GM21447 (cell line): Measurements from ENCODE around the gene DUSP16.

Experiments
- ATAC-seq: cut with Tn5 transposase; IDR thresholded peaks from one replicate; pipeline ENCODE4 v1.9.1; 2021; ENCODE audit not compliant: unreplicated experiment

DUSP16 gene

DNA sequence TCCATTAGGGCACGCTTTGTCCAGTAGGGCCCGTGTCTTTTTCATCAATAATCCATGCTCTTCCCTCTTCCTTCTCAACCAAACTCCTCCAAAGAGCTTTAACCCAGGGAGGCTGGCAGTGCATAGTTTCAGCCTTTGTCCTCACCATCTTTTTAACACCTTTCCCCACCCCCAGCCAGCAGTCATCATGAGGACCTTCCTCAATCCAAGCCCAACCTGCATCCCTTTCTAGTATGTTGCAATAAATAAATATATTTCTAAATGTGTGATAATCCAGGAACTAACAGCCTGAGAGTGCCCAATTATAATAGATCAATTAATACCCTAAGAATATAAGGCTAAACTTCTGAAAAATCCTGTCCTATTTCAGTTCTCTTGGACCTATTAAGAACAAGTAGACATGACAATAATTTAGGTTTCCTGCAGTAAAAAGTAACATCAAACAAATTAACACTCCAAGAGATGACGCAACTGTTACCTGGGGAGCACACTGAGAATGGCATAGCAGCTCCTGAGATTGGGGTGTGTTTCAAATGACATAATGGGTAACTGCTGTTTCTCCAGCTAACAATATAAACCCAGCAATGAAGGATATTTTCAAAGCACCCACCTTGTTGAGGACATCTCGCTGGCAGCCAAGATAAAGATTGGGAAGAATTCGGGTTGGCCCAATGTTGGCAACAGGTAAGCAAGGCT is 62.6 kb downstream of the DUSP16 start:
- no peak for ATAC-seq

- no peak for ATAC-seq
Observed at GRCh38 chr12:12498210-12498609, 64.5 kb downstream of the DUSP16 start.

GRCh38 chr12:12495536-12495935 is 67.1 kb downstream of the DUSP16 start:
- ATAC-seq = no peak

- ATAC-seq = no peak
Observed at GRCh38 chr12:12492547-12492946, 70.1 kb downstream of the DUSP16 start.

- ATAC-seq = no peak
Observed at GRCh38 chr12:12491606-12492005, 71.1 kb downstream of the DUSP16 start.

- no peak for ATAC-seq
Observed at GRCh38 chr12:12488823-12489550, 73.7 kb downstream of the DUSP16 start.

- ATAC-seq = no peak
Observed at GRCh38 chr12:12488296-12488695, 74.4 kb downstream of the DUSP16 start.

- ATAC-seq = no peak
Observed at GRCh38 chr12:12487490-12487889, 75.2 kb downstream of the DUSP16 start.

DNA sequence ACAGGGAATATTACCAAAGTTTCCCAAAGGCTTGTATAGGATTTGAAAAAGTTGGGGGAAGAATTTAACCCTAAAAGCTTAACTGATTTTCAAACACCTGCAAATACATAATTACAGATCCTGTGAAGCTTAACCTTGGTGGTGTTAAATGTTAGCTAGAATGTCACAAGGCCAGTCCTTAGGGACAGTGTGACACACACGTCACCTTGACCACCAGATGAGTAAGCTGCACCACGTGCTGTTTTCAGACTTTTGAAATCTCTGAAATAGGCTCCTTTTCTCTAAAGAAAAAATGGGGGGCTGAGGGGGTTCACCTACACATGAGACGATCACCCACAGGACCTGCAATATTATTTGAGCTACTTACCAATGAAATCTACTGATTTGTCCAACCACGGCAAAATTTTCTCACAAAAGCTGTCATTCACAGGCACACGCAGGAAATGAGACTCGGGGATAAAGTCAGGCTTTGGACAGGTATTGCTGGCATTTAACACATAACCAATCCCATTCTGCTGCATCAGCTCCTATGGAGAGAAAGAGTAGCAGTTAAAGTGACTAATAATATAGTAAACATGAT is 75.9 kb downstream of the DUSP16 start:
- ATAC-seq = peak; percentile 82

DNA sequence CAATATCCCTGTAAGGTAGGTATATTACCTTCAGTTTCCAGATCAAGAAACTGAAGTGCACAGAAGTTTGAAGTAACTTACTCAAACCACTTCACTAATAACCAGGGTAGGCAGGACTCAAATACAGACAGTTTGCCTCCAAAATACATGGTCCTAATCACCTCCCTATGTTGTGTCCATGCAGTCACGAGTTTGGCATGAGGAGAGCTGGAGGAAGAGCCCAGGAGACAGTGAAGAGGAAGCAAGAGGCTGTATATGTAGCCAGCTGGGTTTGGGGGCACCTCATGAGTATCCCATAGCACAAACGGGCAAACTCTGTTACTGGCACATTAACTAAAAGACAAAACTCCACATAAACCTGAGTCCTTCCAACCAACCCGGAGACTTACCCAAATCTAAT is 79.2 kb downstream of the DUSP16 start:
- ATAC-seq = no peak

- ATAC-seq = peak; percentile 55
Observed at GRCh38 chr12:12482959-12483358, 79.7 kb downstream of the DUSP16 start.

- ATAC-seq = no peak
Observed at GRCh38 chr12:12482150-12482761, 80.4 kb downstream of the DUSP16 start.

- no peak for ATAC-seq
Observed at GRCh38 chr12:12481631-12482030, 81.0 kb downstream of the DUSP16 start.

GRCh38 chr12:12480074-12480473 is 82.6 kb downstream of the DUSP16 start:
- no peak for ATAC-seq

- no peak for ATAC-seq
Observed at GRCh38 chr12:12477532-12477890, 85.2 kb downstream of the DUSP16 start.

- no peak for ATAC-seq
Observed at GRCh38 chr12:12476857-12477531, 85.7 kb downstream of the DUSP16 start.

DNA sequence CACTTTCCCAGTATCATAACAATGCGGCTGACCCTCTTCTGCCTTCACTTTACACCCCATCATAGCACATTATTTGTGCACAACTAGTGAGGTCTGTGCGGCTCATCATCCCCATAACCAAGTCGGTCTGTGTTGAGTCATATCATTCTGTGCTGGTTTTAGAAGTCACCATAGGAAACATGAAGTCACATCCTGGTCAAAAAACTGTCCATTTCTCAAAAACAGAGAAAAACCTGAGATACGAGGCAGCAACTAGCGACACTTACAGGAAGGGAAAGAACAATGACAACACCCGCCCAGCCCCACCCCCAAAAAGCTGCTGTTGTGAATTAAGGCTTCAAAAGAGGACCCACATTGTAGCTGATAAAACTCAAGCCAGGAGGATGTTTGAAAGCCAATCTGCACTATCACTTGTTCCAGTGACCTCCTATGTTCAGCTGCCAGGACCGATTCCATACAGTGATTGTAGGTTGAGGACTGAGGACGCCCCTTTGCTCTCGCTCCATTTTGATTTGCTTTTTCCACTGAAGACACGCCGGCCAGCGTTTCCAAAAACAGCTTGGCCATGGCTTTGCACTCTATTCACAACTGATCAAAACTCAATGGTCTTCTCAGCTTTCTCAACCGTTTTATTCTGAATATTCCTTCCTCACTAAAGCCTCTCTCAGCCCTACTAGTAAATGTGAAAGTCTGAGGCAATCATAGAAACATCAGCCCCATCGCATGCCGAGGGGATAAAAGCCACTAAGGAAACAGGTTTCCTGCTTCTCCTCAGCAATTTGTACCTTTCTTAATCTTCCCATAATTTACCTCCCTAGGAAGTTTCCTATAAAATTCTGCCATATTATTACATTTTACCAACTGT is 87.5 kb downstream of the DUSP16 start:
- ATAC-seq = peak; percentile 95

DNA sequence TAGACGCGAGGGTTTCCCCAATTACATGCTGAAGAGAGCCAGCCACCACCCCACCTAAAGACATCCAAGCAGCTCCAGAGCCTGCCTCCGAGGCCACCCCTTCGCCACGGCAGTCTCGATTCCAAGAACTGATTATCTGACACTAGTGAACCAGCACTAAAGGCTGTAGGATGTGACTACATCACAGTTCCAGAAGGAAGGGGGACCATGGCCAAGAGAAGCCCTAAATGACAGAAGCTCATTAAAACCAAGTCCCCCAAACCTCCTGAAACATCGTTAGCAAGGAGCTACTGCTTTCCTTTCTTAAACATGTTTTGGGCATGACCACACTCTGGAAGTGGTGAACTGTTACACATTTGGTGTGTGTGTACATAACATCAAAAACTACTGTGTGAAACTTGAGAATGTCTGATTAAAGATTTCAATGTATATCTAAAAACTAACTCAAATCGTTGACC is 88.2 kb downstream of the DUSP16 start:
- peak; percentile 6 for ATAC-seq

DNA sequence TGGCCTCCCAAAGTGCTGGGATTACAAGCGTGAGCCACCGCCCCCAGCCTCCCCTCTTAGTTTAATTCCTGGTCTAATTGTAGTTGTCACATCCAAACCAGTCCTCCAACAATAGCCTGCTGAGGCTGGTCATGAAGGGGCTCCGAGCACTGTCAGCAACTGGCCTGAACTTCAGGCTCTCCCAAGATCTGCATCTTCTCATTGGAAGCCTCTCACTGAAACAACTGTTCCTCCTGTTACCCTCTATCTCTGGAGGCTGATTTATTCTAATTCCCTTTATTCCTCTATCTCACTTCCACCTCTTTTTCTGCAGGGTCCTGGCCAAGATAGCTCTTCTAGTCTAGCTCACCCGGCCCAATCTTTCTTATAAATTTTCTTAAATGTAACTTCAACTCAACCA is 89.4 kb downstream of the DUSP16 start:
- ATAC-seq = no peak
